ENCODE data around the gene PGLYRP3. TPM values are rescaled to one million over a fixed set of nuclear protein-coding genes. Genes with fewer than 3 reads are reported as not detected.
A peak's percentile ranks its signal among the peaks of the same experiment; 100 is the strongest.

PGLYRP3 gene
- not detected for total RNA-seq

- Histone ChIP-seq H3K9me3 (no peaks in the 10 kb centered on the region), H3K36me3 (no peaks in the 10 kb centered on the region), H3K27ac (no peak within 1 kb of the TSS), H3K27me3 (no peaks in the 10 kb centered on the region), H3K4me3 (no peak within 1 kb of the TSS), H3K4me1 (no peaks in the 10 kb centered on the region)
- no peak for DNase-seq (ENCODE audit: low spot score in 2 of 2)
- intact Hi-C loops (cut with DNase I), result no loop called here
- TF ChIP-seq CTCF (IDR thresholded peaks at IDR 0.05), result no peak
Observed at GRCh38 chr1:153312570-153313186, at the start of gene PGLYRP3. Gene PGLYRP3, minus strand, starts transcription at chr1:153312952. Its CDS starts 2,287 bp downstream, at chr1:153310665.

GRCh38 chr1:153362187-153362775 is 49.5 kb upstream of the PGLYRP3 start:
- no peak for TF ChIP-seq CTCF (IDR thresholded peaks at IDR 0.05)
- intact Hi-C loops (cut with DNase I), result no loop called here
- Histone ChIP-seq H3K4me3 (no peak overlapping the region), H3K36me3 (no peaks in the 10 kb centered on the region), H3K27me3 (no peaks in the 10 kb centered on the region), H3K9me3 (no peaks in the 10 kb centered on the region), H3K27ac (no peak overlapping the region), H3K4me1 (no peaks in the 10 kb centered on the region)
- DNase-seq (ENCODE audit: low spot score in 2 of 2), result peak in 1 of 2 donors; percentile 22

GRCh38 chr1:153361480-153362109 is 48.8 kb upstream of the PGLYRP3 start:
- peak in 1 of 2 donors; percentile 46 for DNase-seq (ENCODE audit: low spot score in 2 of 2)
- H3K36me3 ChIP-seq, result no peaks in the 10 kb centered on the region
- no peaks in the 10 kb centered on the region for H3K27me3 ChIP-seq
- no peaks in the 10 kb centered on the region for H3K4me1 ChIP-seq
- no peak for TF ChIP-seq CTCF (IDR thresholded peaks at IDR 0.05)
- intact Hi-C loops (cut with DNase I), result no loop called here
- no peak overlapping the region for H3K27ac ChIP-seq
- H3K4me3 ChIP-seq, result no peak overlapping the region
- no peaks in the 10 kb centered on the region for H3K9me3 ChIP-seq

GRCh38 chr1:153360592-153361479 is 48.1 kb upstream of the PGLYRP3 start:
- DNase-seq (ENCODE audit: low spot score in 2 of 2), result no peak
- H3K36me3 ChIP-seq, result no peaks in the 10 kb centered on the region
- H3K27me3 ChIP-seq, result no peaks in the 10 kb centered on the region
- H3K4me1 ChIP-seq, result no peaks in the 10 kb centered on the region
- intact Hi-C loops (cut with DNase I), result no loop called here
- H3K4me3 ChIP-seq, result no peak overlapping the region
- TF ChIP-seq CTCF (IDR thresholded peaks at IDR 0.05), result no peak
- no peak overlapping the region for H3K27ac ChIP-seq
- H3K9me3 ChIP-seq, result no peaks in the 10 kb centered on the region

- intact Hi-C loops (cut with DNase I), result no loop called here
- no peak for TF ChIP-seq CTCF (IDR thresholded peaks at IDR 0.05)
- H3K4me3 ChIP-seq, result no peak overlapping the region
Observed at GRCh38 chr1:153360190-153360589, 47.4 kb upstream of the PGLYRP3 start.

More at GRCh38 chr1:153360190-153360589, 47.4 kb upstream of the PGLYRP3 start:
- Histone ChIP-seq H3K27ac (no peak overlapping the region), H3K36me3 (no peaks in the 10 kb centered on the region), H3K9me3 (no peaks in the 10 kb centered on the region), H3K4me1 (no peaks in the 10 kb centered on the region), H3K27me3 (no peaks in the 10 kb centered on the region)
- no peak for DNase-seq (ENCODE audit: low spot score in 2 of 2)
